C1 segment of cervical spinal cord (tissue), 14 donors: ENCODE measurements around the gene TMTC4.
"Not testable (repeated sequence)": the region's sequence is repeated elsewhere in the genome, so short reads cannot be mapped to it uniquely, and the experiment has no call there.

Experiments used
- DNase-seq, 14 donors: peaks; one replicate each; lab custom pipeline; 2025; lab: John Stamatoyannopoulos, UW

Gene TMTC4

GRCh38 chr13:100627120-100627519, 47.5 kb downstream of the TMTC4 start:
- DNase-seq = no peak

- no peak for DNase-seq
These were observed 49.1 kb downstream of the TMTC4 start for GRCh38 chr13:100625447-100625846.

GRCh38 chr13:100620792-100621191, 53.8 kb downstream of the TMTC4 start:
- DNase-seq = no peak

GRCh38 chr13:100619940-100620339, 54.7 kb downstream of the TMTC4 start:
- no peak for DNase-seq

GRCh38 chr13:100618897-100619296, 55.7 kb downstream of the TMTC4 start:
- not testable (repeated sequence) for DNase-seq

- no peak for DNase-seq
These were observed 61.6 kb downstream of the TMTC4 start for GRCh38 chr13:100613031-100613430.

GRCh38 chr13:100611678-100612492, 62.7 kb downstream of the TMTC4 start:
- DNase-seq = peak in 3 of 14 donors; percentile 12 to 41 (median 29)

GRCh38 chr13:100610391-100611347, 63.9 kb downstream of the TMTC4 start:
- peak in 2 of 14 donors; percentile 8 to 90 for DNase-seq

- no peak for DNase-seq
These were observed 65.7 kb downstream of the TMTC4 start for GRCh38 chr13:100608906-100609305.

GRCh38 chr13:100608489-100608888, 66.1 kb downstream of the TMTC4 start:
- DNase-seq = no peak

- DNase-seq = no peak
These were observed 69.5 kb downstream of the TMTC4 start for GRCh38 chr13:100604918-100605710.

GRCh38 chr13:100602493-100603111, 72.0 kb downstream of the TMTC4 start:
- no peak for DNase-seq

- DNase-seq = no peak
These were observed 72.9 kb downstream of the TMTC4 start for GRCh38 chr13:100601716-100602115.

- no peak for DNase-seq
These were observed 73.7 kb downstream of the TMTC4 start for GRCh38 chr13:100600915-100601314.

GRCh38 chr13:100600461-100600860, 74.1 kb downstream of the TMTC4 start:
- no peak for DNase-seq

GRCh38 chr13:100597253-100597652, 77.3 kb downstream of the TMTC4 start:
- DNase-seq = peak in 1 of 14 donors; percentile 34

GRCh38 chr13:100596516-100596915, 78.1 kb downstream of the TMTC4 start:
- no peak for DNase-seq

- DNase-seq = no peak
These were observed 79.9 kb downstream of the TMTC4 start for GRCh38 chr13:100594731-100595130.

GRCh38 chr13:100594255-100594654, 80.3 kb downstream of the TMTC4 start:
- DNase-seq = no peak

GRCh38 chr13:100589178-100589725, 85.3 kb downstream of the TMTC4 start:
- DNase-seq = no peak
